Coronary artery (tissue), 2 donors: ENCODE measurements around the gene UPB1.

Experiments
- DNase-seq: peaks from one replicate; pipeline ENCODE4 v3.0.0-alpha.2; 2017; ENCODE audit warnings: low spot score
- H3K27ac ChIP-seq, 2 donors: fragments of 200-600 bp; sonication (generic); one replicate each; pipeline ENCODE4 v1.5.1; 2016 to 2019
- H3K4me3 ChIP-seq: fragments of 200-600 bp; sonication (generic); 2 replicates; pipeline ENCODE4 v1.5.1; 2016; ENCODE audit warnings: mild to moderate bottlenecking, moderate library complexity
- CTCF ChIP-seq: fragments of 200-600 bp; sonication (generic); IDR thresholded peaks from one replicate; pipeline ENCODE4 v1.5.1; 2019; ENCODE audit warnings: antibody characterized with exemption

Gene UPB1

GRCh38 chr22:24563246-24563645 is 68.1 kb downstream of the UPB1 start:
- no peak for TF ChIP-seq CTCF
- no peak for DNase-seq
- H3K4me3 ChIP-seq = no peak overlapping the region
- H3K27ac ChIP-seq = no peak overlapping the region

DNA sequence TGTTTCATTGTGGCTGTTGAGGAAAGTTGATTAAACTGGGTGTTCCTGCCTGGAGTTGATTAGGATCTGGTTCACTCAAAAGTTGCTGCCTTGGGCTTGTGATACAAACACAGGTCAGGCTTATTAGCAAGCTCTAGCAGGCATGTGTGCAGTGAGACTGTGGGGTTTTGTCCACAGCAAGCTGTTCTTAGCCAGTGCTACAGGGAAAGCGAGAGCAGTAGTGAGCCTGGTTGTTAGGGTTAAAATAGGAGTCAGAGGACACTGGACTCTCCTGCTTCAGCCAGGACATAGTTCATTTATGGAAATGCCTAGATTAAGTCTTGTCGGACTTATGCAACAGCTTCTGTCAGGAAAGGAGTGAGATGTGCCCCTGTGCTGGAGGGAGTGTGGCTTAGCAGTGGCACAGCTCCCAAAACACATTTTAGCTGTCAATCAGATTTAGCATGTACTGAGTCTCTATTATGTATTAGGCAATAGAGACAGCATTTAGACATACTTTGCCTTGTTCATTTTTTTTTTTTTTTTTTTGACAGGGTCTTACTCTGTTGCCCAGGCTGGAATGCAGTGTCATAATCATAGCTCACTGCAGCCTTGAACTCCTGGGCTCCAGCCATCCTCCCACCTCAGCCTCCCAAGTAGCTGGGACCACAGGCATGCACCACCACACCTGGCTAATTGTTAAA is 69.4 kb downstream of the UPB1 start:
- H3K4me3 ChIP-seq = no peak overlapping the region
- no peak for DNase-seq
- TF ChIP-seq CTCF = no peak
- H3K27ac ChIP-seq = peak overlapping the region in 1 of 2 donors; percentile 50

GRCh38 chr22:24565077-24565476 is 69.9 kb downstream of the UPB1 start:
- Histone ChIP-seq H3K4me3 (no peak overlapping the region), H3K27ac (peak overlapping the region in 1 of 2 donors; percentile 50)
- no peak for DNase-seq
- TF ChIP-seq CTCF = no peak

DNA sequence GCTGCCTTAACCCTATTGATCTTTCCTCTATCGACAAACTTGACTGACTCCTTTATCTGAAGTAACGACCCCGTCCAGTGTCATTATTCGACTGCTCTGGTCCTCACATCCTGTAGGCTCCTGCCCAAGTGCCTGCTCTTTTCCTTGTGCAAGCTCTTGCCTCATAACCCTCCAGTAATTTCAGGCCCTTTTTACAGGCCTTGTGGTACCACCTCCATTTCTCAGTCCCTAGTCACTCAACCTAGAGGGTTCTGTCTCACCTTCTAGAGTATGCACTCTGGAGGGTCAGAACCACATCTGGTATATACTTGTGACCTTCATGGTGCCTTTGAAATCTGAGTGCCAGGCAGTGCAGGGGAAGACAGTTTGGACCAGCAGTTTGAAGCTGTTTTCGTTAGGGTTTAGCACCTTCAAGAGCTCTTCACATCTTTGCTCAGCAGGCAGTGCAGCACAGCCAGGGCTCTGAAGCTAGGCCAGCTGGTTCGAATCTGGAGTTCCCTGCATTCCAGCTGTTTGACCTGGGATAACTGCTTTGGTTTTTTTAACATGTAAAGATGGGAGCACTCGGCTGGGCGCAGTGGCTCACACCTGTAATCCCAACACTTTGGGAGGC is 71.9 kb downstream of the UPB1 start:
- DNase-seq = no peak
- no peak for TF ChIP-seq CTCF
- H3K27ac ChIP-seq = no peak overlapping the region
- no peak overlapping the region for H3K4me3 ChIP-seq

GRCh38 chr22:24567668-24568067 is 72.5 kb downstream of the UPB1 start:
- no peak overlapping the region for H3K4me3 ChIP-seq
- TF ChIP-seq CTCF = no peak
- DNase-seq = no peak
- H3K27ac ChIP-seq = no peak overlapping the region

GRCh38 chr22:24571266-24571665 is 76.1 kb downstream of the UPB1 start:
- Histone ChIP-seq H3K27ac (no peak overlapping the region), H3K4me3 (no peak overlapping the region)
- no peak for DNase-seq
- TF ChIP-seq CTCF = no peak

- no peak for DNase-seq
- TF ChIP-seq CTCF = no peak
- no peak overlapping the region for H3K4me3 ChIP-seq
- no peak overlapping the region for H3K27ac ChIP-seq
These were observed 81.6 kb downstream of the UPB1 start for GRCh38 chr22:24576778-24577177.
